Right lobe of liver (tissue), 6 donors: ENCODE results near the gene SPTBN2. TPM values are rescaled to one million over a fixed set of nuclear protein-coding genes. Genes with fewer than 3 reads are reported as not detected.
A peak's percentile ranks its signal among the peaks of the same experiment; 100 is the strongest.

Experiments used
- ATAC-seq, 4 donors: fragments of 200-7000 bp; cut with Tn5 transposase; one replicate each; pipeline ENCODE4 v1.9.1; 2020; ENCODE audit warnings: mild to moderate bottlenecking in 4 of 4, moderate library complexity in 4 of 4
- DNase-seq, 3 donors: peaks; one replicate each; pipeline ENCODE4 v3.0.0-alpha.2; 2020
- H3K27ac ChIP-seq, 3 donors: fragments of 200-600 bp; one replicate each; pipeline ENCODE4 v1.8.0; 2022
- H3K27me3 ChIP-seq, 2 donors: fragments of 200-600 bp; one replicate each; pipeline ENCODE4 v1.8.0; 2022
- H3K36me3 ChIP-seq, 4 donors: fragments of 200-600 bp; sonication (generic) in 1 of 4; one replicate each; pipeline versions ENCODE4 v1.5.1 to v1.8.0; 2017 to 2022; ENCODE audit warnings: control low read depth in 1 of 4
- H3K4me1 ChIP-seq, 4 donors: fragments of 200-600 bp; sonication (generic) in 1 of 4; one replicate each; pipeline versions ENCODE4 v1.5.1 to v1.8.0; 2017 to 2022; ENCODE audit warnings: control low read depth in 1 of 4
- H3K4me3 ChIP-seq, 3 donors: fragments of 200-600 bp; one replicate each; pipeline ENCODE4 v1.8.0; 2022
- H3K9me3 ChIP-seq, 4 donors: fragments of 200-600 bp; sonication (generic) in 1 of 4; one replicate each; pipeline versions ENCODE4 v1.5.1 to v1.8.0; 2017 to 2022; ENCODE audit warnings: control low read depth in 1 of 4
- CTCF ChIP-seq, 4 donors: fragments of 200-600 bp in 3 of 4; fragments of 450-650 bp in 1 of 4; IDR thresholded peaks; one replicate each; pipeline versions ENCODE4 v1.5.1 to v1.8.0; 2016 to 2022; ENCODE audit warnings: antibody characterized with exemption in 4 of 4, mild to moderate bottlenecking in 2 of 4
- POLR2A ChIP-seq: fragments of 450-650 bp; IDR thresholded peaks from one replicate; pipeline ENCODE4 v1.6.1; 2017; ENCODE audit warnings: antibody characterized with exemption, mild to moderate bottlenecking
- WGBS: methylation state at CpG from one replicate; pipeline ENCODE4 v1.1.6; 2018; ENCODE audit warnings: low coverage, low lambda C conversion rate; ENCODE audit not compliant: insufficient coverage; ENCODE audit errors: missing lambda C conversion rate; 5-methylcytosine and 5-hydroxymethylcytosine counted together
- intact Hi-C, 2 donors: fragments of 100-400 bp; cut with DNase I; formaldehyde crosslinking; loops; one replicate each; pipeline versions ENCODE4 v1.11.2 to v1.14.1; 2022
- total RNA-seq, 6 experiments: library from RNA; depleted of rRNA in 2 of 6; stranded (reverse); fragments of >200 nt in 2 of 6; fragmentation: NEBNext Ultra II Directional in 3 of 6; extraction: Animal tissue kit (Norgen Biotek cat#: 25700) in 3 of 6; gene quantifications; one replicate each; pipeline versions ENCODE4 v1.1.0 to v1.2.4, GENCODE V29; 2016 to 2023
- donor health status: DM: no; HTN: yes; CAD: no.
- donor health status: DM: no; HTN: no; CAD: no.
- donor health status: DM: no; HTN: no; CAD: no.
- donor health status: DM: no; HTN: yes; CAD: no.
- donor health status: DM: no; HTN: yes; CAD: no.

Gene SPTBN2
- total RNA-seq, 6 experiments from 2014 or later, result 20.7 to 67.1 (median 50.7) TPM

DNA sequence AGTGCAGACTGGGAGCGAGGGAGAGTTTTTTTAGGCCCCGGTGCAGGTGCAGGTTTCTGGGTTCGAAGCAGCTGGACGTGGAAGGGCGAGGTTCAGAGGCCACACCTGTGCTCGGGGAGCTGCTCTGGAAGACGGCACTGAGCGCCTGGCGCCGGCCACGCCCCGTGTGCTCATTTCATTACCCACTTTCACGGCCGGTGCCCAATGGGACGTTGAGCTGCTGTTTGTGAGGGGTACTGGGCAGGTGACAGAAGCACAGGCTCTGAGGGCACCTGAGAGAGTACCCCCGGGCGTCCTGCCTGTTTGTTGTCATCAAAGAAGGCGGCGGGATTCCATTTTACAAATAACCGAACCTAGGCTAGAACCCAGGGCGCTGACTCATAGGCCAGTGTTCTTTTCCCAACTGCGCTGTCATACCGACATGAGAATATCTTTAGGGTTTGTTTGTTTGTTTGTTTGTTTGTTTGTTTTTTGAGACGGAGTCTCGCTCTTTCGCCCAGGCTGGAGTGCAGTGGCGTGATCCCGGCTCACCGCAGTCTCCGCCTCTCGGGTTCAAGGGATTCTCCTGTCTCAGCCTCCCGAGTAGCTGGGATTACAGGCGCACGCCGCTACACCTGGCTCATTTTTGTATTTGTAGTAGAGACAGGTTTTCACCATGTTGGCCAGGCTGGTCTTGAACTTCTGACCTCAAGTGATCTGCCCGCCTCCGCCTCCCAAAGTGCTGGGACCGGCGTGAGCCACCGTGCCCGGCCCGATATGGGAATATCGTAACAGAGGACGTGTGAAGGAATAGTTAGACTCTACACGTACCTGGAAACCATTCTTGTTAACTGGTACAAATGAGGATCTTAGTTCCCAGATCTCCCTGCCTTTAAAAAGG lies 16.6 kb upstream of the SPTBN2 start:
- no peak overlapping the region for H3K27ac ChIP-seq
- no peaks in the 10 kb centered on the region for H3K9me3 ChIP-seq
- intact Hi-C loops, result no loop called here
- H3K4me3 ChIP-seq, result peak overlapping the region; percentile 65 to 80 (median 74)
- no peaks in the 10 kb centered on the region for H3K36me3 ChIP-seq
- TF ChIP-seq POLR2A (no peak), CTCF (IDR thresholded peaks at IDR 0.05) (no peak)
- H3K27me3 ChIP-seq, result no peaks in the 10 kb centered on the region
- 79% methylated on average over 20 of the region's 45 CpGs for WGBS
- H3K4me1 ChIP-seq, result peaks cover 0 to 5% (median 0%) of the 10 kb centered on the region in 4 donors
- ATAC-seq (peak; percentile 30 to 58 (median 42)), DNase-seq (peak in 1 of 3 donors; percentile 46)

GRCh38 chr11:66744485-66745355 lies 15.7 kb upstream of the SPTBN2 start:
- peak; percentile 95 to 97 (median 97) for ATAC-seq
- Histone ChIP-seq H3K4me3 (peak overlapping the region; percentile 65 to 80 (median 74)), H3K27ac (peak overlapping the region; percentile 31 to 48 (median 43)), H3K4me1 (peaks cover 0 to 5% (median 0%) of the 10 kb centered on the region in 4 donors), H3K27me3 (no peaks in the 10 kb centered on the region), H3K9me3 (no peaks in the 10 kb centered on the region), H3K36me3 (no peaks in the 10 kb centered on the region)
- intact Hi-C loops, result no loop called here
- peak; percentile 92 for DNase-seq
- TF ChIP-seq POLR2A (peak; percentile 71), CTCF (IDR thresholded peaks at IDR 0.05) (peak in 1 of 4 donors; percentile 8)
- 0% methylated on average over 16 of the region's 95 CpGs for WGBS

DNA sequence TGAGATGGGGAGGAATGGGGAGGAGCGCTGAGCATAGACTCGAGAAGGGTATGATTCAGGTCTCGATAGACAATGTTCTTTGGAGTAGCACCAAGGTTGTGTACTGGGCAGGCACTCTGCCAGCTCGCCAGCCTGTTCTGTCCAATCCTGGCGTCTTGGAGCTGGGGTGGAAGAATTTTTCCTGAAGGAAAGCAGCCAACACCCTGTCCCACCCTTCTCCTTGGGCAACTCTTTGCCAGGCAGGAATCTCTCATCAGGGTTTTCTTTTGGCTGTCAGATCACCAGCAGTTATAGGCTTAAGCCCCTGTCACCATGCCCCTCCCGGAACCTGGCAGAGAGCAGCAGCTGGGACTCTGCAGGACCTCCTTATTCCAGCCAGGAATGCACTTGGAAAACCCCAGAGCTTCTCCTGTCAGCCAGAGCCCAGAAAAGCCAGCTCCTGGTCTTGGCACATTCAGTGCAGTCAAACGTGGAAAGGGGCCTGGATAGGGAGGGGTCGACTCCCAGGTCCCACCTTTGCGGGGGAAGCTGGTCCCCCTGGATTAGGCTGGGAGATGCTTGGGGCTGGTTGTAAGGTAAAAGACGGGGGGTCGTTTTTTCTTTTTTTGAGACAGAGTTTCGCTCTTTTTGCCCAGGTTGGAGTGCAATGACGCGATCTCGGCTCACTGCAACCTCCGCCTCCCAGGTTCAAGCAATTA lies 14.4 kb upstream of the SPTBN2 start:
- ATAC-seq (no peak), DNase-seq (no peak)
- TF ChIP-seq CTCF (IDR thresholded peaks at IDR 0.05) (no peak), POLR2A (no peak)
- Histone ChIP-seq H3K27ac (no peak overlapping the region), H3K36me3 (no peaks in the 10 kb centered on the region), H3K27me3 (no peaks in the 10 kb centered on the region), H3K4me1 (peaks cover 0 to 5% (median 0%) of the 10 kb centered on the region in 4 donors), H3K9me3 (no peaks in the 10 kb centered on the region), H3K4me3 (no peak overlapping the region)
- intact Hi-C loops, result no loop called here
- 85% methylated on average over 7 of the region's 16 CpGs for WGBS

DNA sequence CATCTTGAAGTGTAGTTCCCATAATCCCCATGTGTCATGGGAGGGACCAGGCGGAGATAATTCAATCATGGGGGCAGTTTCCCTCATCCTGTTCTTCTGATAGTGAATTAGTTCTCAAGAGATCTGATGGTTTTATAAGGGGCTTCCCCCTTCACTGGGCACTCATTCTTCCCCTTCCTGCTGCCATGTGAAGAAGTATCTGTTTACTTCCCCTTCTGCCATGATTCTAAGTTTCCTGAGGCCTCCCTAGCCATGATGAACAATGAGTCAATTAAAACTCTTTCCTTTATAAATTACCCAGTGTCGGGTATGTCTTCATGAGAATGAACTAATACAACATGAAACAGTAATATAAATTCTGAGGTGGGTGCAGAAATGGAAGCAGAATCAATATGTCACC lies 12.1 kb upstream of the SPTBN2 start:
- no peak for TF ChIP-seq POLR2A
- no peak for TF ChIP-seq CTCF (IDR thresholded peaks at IDR 0.05)
- H3K4me1 ChIP-seq, result peaks cover 0 to 5% (median 0%) of the 10 kb centered on the region in 4 donors

More for the DNA sequence above, 12.1 kb upstream of the SPTBN2 start:
- intact Hi-C loops, result no loop called here
- no peak overlapping the region for H3K27ac ChIP-seq
- 65% methylated on average over 1 of the region's 2 CpGs for WGBS
- ATAC-seq (no peak), DNase-seq (no peak)
- no peak overlapping the region for H3K4me3 ChIP-seq
- no peaks in the 10 kb centered on the region for H3K36me3 ChIP-seq
- no peaks in the 10 kb centered on the region for H3K27me3 ChIP-seq
- no peaks in the 10 kb centered on the region for H3K9me3 ChIP-seq
